NCI-H128 (cell line): Measurements from ENCODE around the gene UBTD2.
"Not testable (repeated sequence)": the region's sequence is repeated elsewhere in the genome, so short reads cannot be mapped to it uniquely, and the experiment has no call there.

Experiments used
- DNase-seq: peaks from one replicate; lab custom pipeline; 2025; ENCODE audit not compliant: unreplicated experiment; lab: John Stamatoyannopoulos, UW

UBTD2 gene

DNA sequence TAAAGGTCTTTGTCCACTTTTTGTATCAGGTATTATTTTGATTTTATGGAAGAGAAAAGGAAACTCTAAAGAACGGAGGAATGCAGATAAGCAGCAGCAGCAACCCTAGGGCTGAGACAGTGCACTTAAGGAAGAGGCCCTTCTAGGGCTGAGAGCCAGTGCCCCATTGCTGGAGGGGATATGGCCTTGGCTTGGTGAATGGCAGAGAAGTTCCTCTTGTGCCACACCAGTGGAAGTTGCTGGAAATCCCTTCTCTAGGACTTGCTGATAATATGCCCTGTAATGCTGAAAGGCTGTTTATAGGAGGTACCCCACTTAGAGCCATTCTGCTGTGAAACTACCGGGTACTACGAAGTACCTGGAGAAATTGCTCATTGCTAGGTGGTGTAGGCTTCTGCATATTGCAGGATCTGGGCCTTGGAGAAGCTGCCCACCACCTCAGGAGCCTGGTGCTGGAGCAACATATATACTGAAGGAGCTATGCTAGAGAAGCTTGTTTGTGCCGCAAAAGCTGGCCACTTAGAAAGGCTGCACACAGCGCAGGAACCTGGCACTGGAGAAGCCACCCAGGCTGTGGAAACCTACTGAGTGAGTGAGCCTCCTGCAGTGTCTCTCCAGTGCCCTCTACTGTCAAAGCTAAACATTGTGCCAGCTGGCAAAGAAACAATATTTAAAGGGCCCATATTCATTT lies 9.6 kb upstream of the UBTD2 start:
- peak; percentile 27 for DNase-seq

DNA sequence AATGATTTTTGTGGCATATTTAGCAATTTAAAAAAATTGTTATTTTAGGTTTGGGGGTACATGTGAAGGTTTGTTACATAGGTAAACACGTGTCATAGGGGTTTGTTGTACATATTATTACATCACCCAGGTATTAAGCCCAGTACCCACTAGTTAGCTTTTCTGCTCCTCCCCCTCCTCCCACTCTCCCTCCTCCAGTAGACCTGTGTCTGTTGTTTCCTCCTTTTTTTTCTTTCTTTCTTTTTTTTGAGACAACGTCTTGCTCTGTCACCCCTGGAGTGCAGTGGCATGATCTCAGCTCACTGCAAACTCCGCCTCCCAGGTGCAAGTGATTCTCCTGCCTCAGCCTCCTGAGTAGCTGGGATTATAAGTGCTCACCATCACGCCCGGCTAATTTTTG lies 8.3 kb upstream of the UBTD2 start:
- not testable (repeated sequence) for DNase-seq

DNA sequence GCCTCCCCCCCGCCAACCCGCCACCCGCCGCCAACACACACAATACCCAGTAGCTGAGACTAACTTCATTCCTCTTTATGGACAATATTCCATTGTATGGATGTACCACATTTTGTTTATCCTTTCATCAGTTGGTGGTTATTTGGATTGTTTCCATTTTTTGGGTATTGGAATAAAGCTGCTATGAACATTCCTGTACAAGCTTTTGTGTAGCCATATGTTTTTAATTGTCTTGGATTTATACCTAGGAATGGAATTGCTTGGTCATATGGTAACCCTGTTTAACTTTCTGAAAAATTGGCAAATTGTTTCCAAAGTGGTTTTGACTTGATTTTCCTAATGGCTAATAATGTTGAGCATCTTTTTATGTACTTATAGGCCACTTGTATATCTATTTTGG lies 4.9 kb upstream of the UBTD2 start:
- DNase-seq: no peak

DNA sequence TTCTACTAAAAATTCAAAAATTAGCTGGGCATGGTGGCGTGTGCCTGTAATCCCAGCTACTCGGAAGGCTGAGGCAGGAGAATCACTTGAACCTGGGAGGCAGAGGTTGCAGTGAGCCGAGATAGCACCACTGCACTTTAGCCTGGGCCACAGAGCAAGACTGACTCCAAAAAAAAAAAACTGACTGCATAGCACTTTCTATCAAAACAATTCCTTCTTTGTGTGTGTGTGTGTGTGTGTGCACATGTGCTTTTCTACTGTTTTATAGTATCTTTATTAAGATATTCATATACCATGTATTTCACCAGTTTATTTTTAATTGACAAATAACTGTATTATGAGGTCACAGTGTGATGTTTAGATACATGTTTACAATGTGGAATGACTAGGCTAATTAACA lies 3.6 kb upstream of the UBTD2 start:
- not testable (repeated sequence) for DNase-seq

DNA sequence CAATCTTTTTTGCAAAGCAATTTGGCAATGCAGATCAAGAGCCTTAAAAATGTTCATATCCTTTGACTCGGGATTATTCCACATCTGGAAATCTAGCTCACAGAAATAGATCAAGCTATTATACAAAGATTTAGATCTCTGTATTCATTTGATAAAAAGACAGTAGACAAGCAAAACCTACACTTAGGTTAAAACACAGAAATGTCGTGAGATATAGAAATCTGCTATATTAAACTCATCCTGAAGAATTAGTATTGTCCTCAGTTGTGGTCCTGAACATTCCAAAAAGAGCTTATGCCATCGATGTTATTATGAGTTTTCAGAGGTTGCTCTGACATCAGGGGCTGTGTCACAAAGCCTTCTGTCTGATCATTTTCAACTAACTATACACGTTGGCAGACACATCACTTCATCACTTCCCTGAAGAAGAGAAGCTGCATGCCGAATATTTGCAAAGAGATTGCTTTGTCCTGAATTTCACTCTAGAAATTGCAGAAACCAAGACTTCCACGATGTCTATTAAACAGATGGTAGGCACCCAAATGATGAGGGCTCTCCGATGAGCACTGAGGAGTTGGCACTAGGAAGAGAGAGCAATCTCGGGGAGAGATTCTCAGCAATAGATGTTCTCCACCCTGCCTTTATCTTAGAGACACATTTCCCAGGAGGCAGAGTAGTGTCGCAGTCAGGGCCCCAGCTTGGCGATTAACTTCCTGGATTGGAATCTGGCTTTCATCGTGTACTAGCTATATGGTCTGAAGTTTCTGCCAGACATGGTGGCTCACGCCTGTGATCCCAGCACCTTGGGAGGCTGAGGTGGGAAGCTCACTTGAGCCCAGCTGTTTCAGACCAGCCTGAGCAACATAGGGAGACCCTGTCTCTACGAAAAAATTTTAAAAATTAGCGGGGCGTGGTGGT lies 1.9 kb upstream of the UBTD2 start:
- DNase-seq: no peak

DNA sequence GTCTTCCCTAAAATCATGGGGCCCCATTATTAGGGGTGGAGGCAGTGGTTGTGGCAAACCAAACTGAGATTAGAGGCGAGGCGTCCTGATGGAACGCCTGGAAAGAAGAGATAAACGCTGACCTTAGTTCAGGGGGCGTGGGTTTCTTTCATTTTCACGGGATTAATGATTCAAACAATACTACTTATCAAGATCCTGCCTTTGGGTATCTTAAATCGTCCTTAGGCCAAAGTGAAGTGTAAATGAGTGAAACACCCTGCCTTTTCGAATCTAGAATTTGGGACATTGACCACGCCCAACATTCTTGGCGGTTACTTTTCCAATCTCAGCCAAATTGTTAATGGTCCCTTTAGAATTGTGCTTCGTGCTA lies 1.0 kb upstream of the UBTD2 start:
- DNase-seq: no peak

DNA sequence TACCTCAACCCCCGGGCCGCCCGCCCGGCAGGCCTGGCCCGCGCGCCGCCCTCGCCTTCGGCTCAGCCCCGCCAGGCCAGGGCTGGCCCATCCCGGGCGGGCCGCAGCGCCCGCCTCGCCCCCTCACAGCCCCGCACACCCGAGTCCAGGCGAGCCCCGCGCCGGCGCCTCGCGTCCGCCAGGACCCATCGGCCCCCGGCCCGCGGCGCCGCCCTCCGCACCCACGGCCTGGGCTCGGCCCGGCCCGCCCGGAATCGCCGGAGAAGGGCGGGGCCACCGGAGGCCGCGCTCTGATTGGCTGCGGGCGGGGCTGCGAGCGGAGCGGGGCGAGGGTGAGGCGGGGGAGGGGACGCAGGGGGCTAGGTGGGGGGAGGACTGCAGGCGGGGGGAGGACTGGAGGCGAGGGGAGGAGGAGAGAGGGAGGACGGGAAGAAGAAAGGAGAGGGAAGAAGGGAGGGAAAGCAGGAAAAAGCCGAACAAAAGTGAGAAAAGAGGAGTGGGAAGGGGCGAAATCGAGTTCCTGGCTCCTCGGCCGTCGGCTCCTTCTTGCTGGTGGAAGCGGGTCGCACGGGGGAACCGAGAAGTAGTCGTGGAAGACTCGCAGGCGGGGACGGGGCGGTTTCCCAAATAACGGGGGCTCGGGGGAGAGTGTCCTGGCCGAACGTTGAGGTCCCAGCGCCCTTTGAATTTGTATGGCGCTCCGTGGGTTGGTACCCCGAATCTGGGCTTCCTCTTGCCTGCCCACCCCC lies 472 bp upstream of the UBTD2 start:
- peak; percentile 33 for DNase-seq

DNA sequence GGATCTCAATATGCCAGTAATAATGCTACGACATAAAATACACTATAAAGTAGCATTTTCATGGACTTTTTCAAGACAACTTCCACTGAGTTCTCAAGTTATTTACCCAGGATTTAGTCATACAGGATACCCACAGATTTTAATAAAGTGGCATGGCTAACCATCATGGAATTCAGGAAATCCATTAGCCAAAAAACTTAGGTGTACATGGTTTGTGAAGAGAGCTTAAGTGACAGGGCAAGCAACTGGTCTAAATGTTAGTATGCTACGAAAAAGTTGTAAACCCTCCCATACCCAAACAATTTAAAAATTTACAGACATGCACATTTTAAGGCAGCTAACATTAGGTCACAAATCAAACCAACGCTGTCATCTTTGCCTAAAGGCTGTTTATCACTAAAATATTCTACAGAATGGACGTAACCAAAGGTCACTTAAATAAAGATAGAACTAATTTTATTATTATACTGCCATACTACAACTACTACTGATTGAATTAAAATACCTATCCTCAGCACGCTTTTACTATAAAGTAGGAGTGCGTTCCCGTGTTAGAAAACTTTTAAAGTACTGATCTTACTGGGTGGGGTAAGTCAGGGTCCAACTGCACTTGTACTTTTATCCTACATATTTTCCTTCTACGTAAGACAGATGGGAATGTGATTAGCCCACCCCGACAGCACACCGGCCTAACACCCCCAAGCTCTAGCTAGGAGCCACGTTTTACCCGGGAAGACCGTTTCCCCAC lies 1.1 kb downstream of the UBTD2 start:
- no peak for DNase-seq

DNA sequence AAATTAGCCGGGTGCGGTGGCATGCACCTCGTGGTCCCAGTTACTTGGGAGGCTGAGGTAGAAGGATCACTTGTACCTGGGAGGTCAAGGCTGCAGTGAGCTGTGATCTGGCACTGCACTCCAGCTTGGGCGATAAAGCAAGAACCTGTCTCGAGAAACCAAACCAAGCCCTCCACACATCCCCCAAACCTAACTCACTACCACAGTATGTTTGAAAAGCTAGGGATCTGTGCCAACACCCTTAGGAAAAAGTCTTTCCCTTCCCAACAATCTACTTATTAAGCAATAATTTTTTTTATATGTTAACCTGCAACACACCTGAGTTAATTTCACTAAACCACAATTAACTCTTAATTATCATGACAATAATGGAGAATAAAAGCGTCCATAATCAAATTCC lies 2.2 kb downstream of the UBTD2 start:
- DNase-seq: no peak

DNA sequence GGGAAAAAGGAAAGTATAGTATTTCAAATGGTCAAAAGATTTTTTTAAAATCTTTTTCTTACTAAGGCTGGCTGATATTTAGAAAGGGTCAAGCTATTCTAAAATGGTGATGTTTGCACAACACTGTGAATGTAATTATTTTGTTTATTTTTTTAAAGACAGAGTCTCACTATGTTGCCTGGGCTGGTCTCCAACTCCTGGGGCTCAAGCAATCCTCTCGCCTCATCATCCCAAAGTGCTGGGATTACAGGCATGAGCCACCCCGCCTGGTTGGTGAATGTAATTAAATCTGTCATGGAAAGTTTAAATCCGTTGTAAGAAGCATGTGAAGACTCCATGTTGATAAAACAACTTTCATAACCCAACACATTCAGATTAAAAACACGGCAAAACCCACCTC lies 2.6 kb downstream of the UBTD2 start:
- no peak for DNase-seq

DNA sequence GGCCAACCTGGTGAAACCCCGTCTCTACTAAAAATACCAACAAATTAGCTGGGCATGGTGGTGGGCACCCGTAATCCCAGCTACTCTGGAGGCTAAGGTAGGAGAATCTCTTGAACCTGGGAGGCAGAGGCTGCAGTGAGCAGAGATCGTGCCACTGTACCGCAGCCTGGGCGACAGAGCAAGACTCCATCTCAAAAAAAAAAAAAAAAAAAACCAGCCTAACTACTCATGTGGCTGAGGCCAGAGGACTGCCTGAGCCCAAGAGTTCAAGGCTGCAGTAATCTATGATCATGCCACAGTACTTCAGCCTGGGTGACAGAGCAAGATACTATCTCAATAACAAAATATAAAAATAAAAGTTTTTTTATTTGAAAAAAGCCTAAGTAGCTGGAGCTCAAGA lies 3.2 kb downstream of the UBTD2 start:
- no peak for DNase-seq

DNA sequence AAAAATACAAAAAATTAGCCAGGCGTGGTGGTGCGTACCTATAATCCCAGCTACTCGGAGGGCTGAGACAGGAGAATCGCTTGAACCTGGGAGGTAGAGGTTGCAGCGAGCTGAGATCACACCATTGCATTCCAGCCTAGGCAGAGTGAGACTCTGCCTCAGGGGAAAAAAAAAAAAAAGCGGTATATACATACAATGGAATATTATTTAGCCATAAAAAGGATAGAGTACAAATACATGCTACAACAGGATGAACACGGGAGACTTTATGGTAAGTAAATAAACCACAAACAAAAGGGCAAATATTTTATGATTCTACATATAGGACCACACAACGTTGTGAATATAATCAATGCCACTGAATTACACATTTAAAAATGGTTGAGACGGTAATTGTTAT lies 5.2 kb downstream of the UBTD2 start:
- DNase-seq: no peak

DNA sequence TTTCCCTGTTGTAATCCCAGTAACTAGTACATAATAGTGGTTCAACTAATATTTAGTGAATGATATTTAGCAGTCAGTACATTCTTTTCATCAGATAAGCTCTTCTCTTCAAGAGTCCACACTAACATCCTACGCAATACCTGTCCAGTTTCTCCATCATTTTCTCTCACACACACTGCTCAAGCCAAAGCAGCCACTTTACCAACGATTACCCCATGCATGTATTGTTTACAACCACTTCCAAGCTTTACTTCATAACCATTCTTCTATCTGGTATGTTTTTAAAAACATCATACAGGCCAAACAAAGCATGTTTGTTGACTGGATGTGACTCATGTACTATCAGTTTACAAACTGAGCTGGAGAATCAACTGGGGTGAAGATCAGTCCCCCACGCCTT lies 7.3 kb downstream of the UBTD2 start:
- no peak for DNase-seq

DNA sequence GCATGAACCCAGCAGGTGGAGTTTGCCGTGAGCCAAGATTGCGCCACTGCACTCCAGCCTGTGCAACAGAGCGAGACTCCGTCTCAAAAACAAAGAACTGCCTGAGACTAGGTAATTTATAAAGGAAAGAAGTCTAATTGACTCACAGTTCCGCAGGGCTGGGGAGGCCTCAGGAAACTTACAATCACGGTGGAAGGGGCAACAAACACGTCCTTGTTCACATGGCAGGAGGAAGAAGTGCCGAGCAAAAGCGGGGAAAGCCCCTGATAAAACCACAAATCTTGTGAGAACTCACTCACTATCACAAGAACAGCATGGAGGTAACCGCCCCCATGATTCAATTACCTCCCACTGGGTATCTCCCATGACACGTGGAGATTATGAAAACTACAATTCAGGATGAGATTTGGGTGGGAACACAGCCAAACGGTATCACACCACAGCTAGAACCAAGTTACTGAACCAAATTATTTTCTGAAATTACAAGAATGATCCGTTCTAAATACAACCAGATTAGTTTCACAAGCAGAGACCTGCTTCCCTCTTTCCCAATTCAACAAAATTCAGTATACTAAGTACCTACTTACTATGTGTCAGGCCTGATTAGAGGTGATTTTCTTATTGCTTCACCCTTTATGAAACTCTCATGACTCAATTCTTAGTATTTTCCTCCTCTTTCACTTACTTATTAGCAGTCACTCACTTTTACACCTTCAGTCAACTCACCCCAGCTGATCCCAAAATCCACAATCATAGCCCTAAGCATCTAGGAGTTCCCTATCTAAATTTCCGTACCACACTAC lies 8.4 kb downstream of the UBTD2 start:
- no peak for DNase-seq

DNA sequence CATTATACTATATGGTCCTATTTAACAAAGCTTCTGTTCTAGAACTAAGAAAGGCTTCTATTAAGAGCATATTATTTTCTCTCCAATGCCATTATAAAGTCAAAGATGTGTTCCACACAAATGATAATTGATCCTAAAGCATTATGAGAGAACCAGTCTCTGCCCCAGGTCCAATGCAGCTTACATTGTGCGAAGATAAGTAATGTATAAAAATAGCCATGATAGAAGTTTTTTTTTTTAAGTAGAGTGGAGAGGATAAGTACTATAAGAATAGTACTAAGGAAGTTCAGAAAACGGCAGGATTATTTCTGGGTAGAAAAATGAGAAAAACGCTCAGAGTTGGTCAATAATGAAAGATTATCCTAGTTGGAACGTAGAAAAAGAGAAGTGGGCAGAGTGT lies 15.6 kb downstream of the UBTD2 start:
- no peak for DNase-seq

DNA sequence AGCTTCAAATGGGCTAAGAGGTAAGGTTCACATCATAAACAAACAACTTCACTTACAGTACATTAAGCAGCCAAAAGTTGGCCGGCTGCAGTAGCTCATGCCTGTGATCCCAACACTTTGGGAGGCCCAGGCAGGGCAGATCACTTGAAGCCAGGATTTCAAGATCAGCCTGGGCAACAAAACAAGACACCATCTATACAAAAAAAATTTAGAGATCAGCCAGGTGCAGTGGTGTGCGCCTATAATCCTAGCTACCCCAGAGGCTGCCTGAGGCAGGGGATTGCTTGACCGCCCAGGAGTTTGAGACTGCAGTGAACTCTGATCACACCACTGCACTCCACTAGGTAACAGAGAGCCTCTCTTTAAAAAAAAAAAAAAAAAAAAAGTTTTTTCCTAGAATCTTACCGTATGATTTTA lies 16.9 kb downstream of the UBTD2 start:
- no peak for DNase-seq

DNA sequence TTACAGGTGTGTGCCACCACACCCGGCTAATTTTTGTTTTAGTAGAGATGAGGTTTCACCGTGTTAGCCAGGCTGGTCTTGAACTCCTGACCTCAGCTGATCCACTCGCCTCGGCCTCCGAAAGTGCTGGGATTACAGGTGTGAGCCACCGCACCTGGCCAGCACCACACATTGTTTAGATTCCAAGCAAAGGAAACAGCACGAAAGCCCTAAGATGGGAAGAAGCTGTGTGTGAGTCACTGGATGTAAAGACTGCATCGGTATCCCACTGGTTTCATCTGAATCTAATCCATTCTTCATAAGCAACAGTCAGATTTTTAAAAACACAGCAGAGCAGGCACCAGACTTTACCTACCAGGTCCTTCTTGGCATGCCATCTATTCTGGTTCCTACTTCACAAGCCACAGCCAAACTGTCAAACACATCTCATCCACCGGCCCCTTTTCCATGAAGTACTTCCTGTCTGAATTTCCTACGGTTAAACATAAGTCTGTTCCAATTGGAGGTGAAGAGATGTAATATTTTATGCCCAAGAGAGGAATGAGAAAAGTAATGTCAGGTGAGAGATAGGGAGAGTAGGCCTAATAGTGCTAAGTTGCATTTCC lies 17.4 kb downstream of the UBTD2 start:
- no peak for DNase-seq

DNA sequence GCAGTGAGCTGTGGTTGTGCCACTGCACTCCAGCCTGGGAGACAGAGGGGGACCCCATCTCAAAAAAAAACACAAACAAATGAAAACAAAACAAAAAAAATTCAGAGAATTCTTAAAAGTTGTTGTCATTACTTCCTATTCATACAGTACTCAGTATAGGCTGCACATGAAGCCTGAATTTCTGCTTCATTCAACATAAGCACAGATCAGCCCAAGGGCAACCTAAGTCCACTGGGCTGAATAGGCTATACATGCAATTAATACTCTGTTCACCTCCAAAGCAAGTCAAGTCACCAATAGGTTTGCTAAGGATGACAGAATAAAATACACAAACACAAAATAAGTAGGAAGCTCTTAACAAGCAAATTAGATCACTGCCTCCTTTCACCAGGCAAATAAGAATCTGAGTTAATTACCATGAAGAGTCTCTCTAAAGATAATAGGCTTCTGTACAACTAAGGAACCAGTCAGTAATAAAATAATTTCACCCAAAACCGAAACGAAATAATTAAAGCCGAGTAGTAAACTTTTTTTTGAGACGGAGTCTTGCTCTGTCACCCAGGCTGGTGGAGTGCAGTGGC lies 18.7 kb downstream of the UBTD2 start:
- DNase-seq: no peak

DNA sequence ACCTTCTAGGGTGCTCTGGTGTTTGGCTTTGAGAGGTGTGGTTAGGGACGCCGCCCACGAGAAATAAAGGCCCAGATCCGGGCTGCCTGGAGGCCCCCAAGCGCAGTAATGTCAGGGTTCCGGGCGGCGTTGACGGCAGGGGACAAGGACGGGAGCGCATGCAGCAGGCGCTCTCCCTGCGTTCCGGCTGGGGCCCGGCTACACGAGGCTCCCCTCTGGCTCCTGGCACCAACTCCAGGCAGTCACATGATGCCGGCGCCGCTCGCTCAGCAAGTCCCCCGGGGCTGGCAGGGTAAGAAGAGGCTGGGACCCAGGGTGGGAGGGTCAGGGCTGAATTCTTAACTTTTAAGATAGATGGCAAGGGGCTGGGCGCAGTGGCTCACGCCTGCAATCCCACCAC lies 28.1 kb downstream of the UBTD2 start:
- no peak for DNase-seq

DNA sequence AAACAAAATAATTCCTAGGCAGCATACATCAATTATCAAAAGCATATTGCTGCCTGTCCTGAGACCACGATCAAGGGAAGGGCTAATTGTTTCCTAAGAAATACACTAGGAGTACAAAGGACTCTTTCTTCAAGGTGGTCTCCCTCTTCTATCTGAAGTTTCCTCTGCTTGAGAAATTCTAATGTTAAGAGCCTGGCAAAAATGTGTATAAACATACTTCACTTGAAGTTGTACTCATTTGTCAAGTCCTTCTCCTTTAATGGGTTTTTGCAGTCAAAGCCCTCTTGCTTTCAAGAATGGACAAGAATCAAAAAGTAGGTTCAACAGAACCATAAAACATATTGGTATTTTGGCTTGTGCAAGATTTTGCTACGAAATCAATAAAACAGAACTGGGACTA lies 31.1 kb downstream of the UBTD2 start:
- DNase-seq: no peak
